Lung (tissue), 12 donors: ENCODE measurements around the gene GLI3. TPM values are rescaled to one million over a fixed set of nuclear protein-coding genes. Genes with fewer than 3 reads are reported as not detected.

Experiments
- ATAC-seq: fragments of 200-7000 bp; cut with Tn5 transposase; one replicate; pipeline ENCODE4 v1.9.1; 2020; ENCODE audit warnings: moderate number of reproducible peaks; ENCODE audit not compliant: insufficient read depth, low FRiP score
- DNase-seq, 3 donors: peaks; one replicate each; pipeline ENCODE4 v3.0.0-alpha.2; 2013 to 2017
- H3K27ac ChIP-seq, 2 donors: one replicate each; pipeline ENCODE4 v1.5.1; 2013; ENCODE audit warnings: mild to moderate bottlenecking in 2 of 2, moderate library complexity in 2 of 2, control low read depth in 1 of 2, inconsistent platforms in 1 of 2, low read depth in 1 of 2, low read length in 1 of 2
- H3K27me3 ChIP-seq, 3 donors: one replicate each; pipeline ENCODE4 v1.5.1; 2013; ENCODE audit warnings: low read length in 2 of 3; ENCODE audit not compliant: control insufficient read depth in 3 of 3, insufficient read depth in 3 of 3
- H3K36me3 ChIP-seq, 4 donors: one replicate each; pipeline ENCODE4 v1.5.1; 2013; ENCODE audit warnings: low read length in 4 of 4, mild to moderate bottlenecking in 1 of 4, moderate library complexity in 1 of 4; ENCODE audit not compliant: control insufficient read depth in 4 of 4, insufficient read depth in 4 of 4
- H3K4me1 ChIP-seq, 5 donors: one replicate each; pipeline ENCODE4 v1.5.1; 2013; ENCODE audit warnings: low read length in 5 of 5, mild to moderate bottlenecking in 2 of 5, moderate library complexity in 1 of 5; ENCODE audit not compliant: control insufficient read depth in 5 of 5, insufficient read depth in 5 of 5
- H3K4me3 ChIP-seq: one replicate; pipeline ENCODE4 v1.5.1; 2013; ENCODE audit warnings: mild to moderate bottlenecking, control low read depth, moderate library complexity
- H3K9ac ChIP-seq, 2 donors: one replicate each; pipeline ENCODE4 v1.5.1; 2013; ENCODE audit warnings: low read length in 2 of 2, control low read depth in 1 of 2; ENCODE audit not compliant: insufficient read depth in 1 of 2
- H3K9me3 ChIP-seq, 4 donors: one replicate each; pipeline ENCODE4 v1.5.1; 2013; ENCODE audit warnings: low read length in 3 of 4, mild to moderate bottlenecking in 1 of 4, moderate library complexity in 1 of 4; ENCODE audit not compliant: control insufficient read depth in 4 of 4, insufficient read depth in 3 of 4
- CTCF ChIP-seq: IDR thresholded peaks from 2 replicates; pipeline ENCODE4 v1.5.1; 2012; ENCODE audit warnings: mild to moderate bottlenecking; ENCODE audit errors: control extremely low read depth, extremely low read depth
- WGBS, 2 donors: extraction: QIAGEN DNeasy Blood & Tissue Kit; methylation state at CpG; one replicate each; pipeline ENCODE4 v1.1.7; 2013; 5-methylcytosine and 5-hydroxymethylcytosine counted together
- polyA plus RNA-seq, 2 donors: library from polyadenylated mRNA; stranded (reverse); fragments of 200-250 nt; gene quantifications; one replicate each; pipeline ENCODE4 v1.2.1, GENCODE V29; 2013
- total RNA-seq, 2 donors: library from RNA; depleted of rRNA in 1 of 2; stranded (reverse); fragments of >200 nt in 1 of 2; gene quantifications; one replicate each; pipeline ENCODE4 v1.2.1, GENCODE V29; 2014 to 2021
- donor health status: control.
- donor health status: control.
- donor health status: Bipolar disorder and iron deficiency.
- donor health status: healthy.
- donor health status: DM: yes; HTN: yes; CAD: no.

Gene GLI3
- total and polyA plus RNA-seq, 4 donors = 2.0 to 23.4 (median 10.3) TPM

GRCh38 chr7:41998041-41998440 is 239.0 kb downstream of the GLI3 start:
- Histone ChIP-seq H3K27ac (no peak overlapping the region), H3K36me3 (peaks cover 0 to 14% (median 7%) of the 10 kb centered on the region in 4 donors)

GRCh38 chr7:41997151-41997550 is 239.9 kb downstream of the GLI3 start:
- TF ChIP-seq CTCF = no peak
- no peaks in the 10 kb centered on the region for H3K27me3 ChIP-seq
- WGBS, 2 donors = 90 to 100% methylated on average over 2 of the region's 2 CpGs
- H3K4me3 ChIP-seq = no peak overlapping the region
- H3K27ac ChIP-seq = no peak overlapping the region
- ATAC-seq (no peak), DNase-seq (no peak)
- peaks cover 0 to 64% (median 33%) of the 10 kb centered on the region in 5 donors for H3K4me1 ChIP-seq
- peaks cover 0 to 14% (median 7%) of the 10 kb centered on the region in 4 donors for H3K36me3 ChIP-seq
- H3K9me3 ChIP-seq = peaks cover 0 to 2% (median 0%) of the 10 kb centered on the region in 4 donors
- H3K9ac ChIP-seq = no peak overlapping the region

More at GRCh38 chr7:41998041-41998440, 239.0 kb downstream of the GLI3 start:
- no peak for ATAC-seq
- Histone ChIP-seq H3K9me3 (peaks cover 0 to 2% (median 0%) of the 10 kb centered on the region in 4 donors), H3K27me3 (no peaks in the 10 kb centered on the region), H3K4me1 (peaks cover 0 to 60% (median 26%) of the 10 kb centered on the region in 5 donors), H3K4me3 (no peak overlapping the region), H3K9ac (no peak overlapping the region)
- 89 to 90% methylated on average over 2 of the region's 2 CpGs for WGBS, 2 donors
- DNase-seq = no peak
- no peak for TF ChIP-seq CTCF

- Histone ChIP-seq H3K4me1 (peaks cover 0 to 68% (median 35%) of the 10 kb centered on the region in 5 donors), H3K9ac (no peak overlapping the region), H3K9me3 (peaks cover 0 to 2% (median 0%) of the 10 kb centered on the region in 4 donors), H3K4me3 (no peak overlapping the region), H3K27me3 (no peaks in the 10 kb centered on the region), H3K36me3 (peaks cover 0 to 14% (median 7%) of the 10 kb centered on the region in 4 donors), H3K27ac (no peak overlapping the region)
- WGBS, 2 donors = 64 to 77% methylated on average over 4 of the region's 4 CpGs
- TF ChIP-seq CTCF = no peak
- no peak for DNase-seq
- no peak for ATAC-seq
Measured at GRCh38 chr7:41996381-41997035, 240.5 kb downstream of the GLI3 start.
